GM23248 (cell line): ENCODE data around the gene DUSP5.

Experiments used
- EZH2 ChIP-seq: fragments of 200-600 bp; sonication (generic); IDR thresholded peaks from 2 replicates; pipeline ENCODE4 v1.6.1; 2018; ENCODE audit warnings: antibody characterized with exemption, mild to moderate bottlenecking; ENCODE audit not compliant: insufficient read depth, poor library complexity, severe bottlenecking
- EZH2phosphoT487 ChIP-seq: fragments of 200-600 bp; sonication (generic); IDR thresholded peaks from 2 replicates; pipeline ENCODE4 v1.6.1; 2018; ENCODE audit warnings: antibody characterized with exemption, moderate library complexity, mild to moderate bottlenecking, low read depth; ENCODE audit not compliant: insufficient read depth

DNA sequence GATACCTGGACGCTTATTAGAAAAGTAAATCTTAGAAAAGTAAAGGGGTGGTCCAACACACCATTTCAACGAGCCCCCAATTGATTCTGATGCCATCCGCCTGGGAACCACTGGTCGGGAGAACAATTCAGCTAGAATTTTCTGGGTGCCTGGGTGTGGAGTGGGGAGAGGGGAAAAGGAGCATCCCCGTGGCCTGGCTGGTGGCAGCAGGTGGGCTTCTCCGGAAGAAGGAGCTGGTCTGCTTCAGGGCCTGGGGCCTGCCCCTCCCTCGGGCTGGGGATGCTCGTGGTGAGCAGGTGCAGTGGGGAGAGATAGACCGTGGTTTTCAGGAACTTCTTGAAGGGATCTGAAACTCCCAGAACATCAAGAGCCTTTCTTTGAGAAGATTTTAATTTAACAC is 39.9 kb upstream of the DUSP5 start:
- TF ChIP-seq EZH2 (no peak), EZH2phosphoT487 (no peak)
